ENCODE data around the gene NLRC5.

NLRC5 gene

DNA sequence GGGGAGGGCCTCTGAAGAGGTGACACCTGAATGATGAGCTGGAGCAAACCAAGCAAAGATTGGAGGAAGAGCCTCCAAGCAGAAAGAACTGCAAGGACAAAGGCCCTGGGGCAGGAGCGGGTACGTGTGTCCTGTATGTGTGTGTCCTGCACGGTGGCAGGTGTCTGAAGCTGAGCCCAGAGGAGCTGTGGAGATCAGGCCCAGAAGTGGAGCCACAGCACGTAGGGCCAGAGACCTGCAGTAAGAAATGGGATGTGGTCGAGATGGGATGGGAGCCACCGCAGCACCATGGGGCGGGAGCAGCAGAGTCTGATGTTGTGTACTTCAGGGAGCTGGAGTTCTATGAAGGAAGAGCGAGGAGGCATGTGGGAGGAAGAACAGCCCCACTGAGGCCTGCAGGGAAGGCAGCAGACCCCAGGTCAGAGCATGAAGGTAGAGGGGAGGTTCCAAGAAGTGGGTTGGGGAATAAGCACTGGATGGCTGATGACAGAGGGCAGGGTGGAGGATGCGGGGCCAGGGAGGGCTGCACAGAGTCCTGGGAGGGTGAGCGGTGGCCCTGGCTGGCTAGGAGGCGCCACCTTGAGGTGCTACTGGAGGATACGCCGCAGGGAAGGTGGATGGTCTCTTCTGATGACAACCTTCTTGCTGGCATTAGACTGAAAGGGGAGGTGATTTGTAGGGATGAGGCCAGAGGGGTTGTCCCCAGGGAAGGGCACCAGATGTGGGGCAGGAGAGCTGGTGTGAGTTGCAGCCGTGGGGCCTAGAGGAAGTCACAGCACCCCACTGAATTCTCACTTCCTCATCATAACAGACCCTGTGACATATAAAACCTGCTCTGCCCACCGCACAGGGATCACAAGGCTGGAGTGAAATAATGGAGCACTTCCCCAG lies 38.2 kb upstream of the NLRC5 start:
- no peaks in the 10 kb centered on the region for H3K4me1 ChIP-seq (ENCODE audit: control insufficient read depth, insufficient read depth, low read length)
- TF ChIP-seq ZNF341 (tag by site-specific recombination; IDR thresholded peaks at IDR 0.05; ENCODE audit: low read depth) (peak; percentile 47; the same call in 1 of the 2 replicates), ZNF423 (tag by site-specific recombination; IDR thresholded peaks at IDR 0.05) (0 out of 2 replicates have a peak, but pooled peaks have one; percentile 18), ZNF654 (tag by site-specific recombination; IDR thresholded peaks at IDR 0.05; ENCODE audit: low read depth) (peak; percentile 83), SETDB1 (IDR thresholded peaks at IDR 0.05; ENCODE audit: insufficient read length, low read length) (no peak), ZBTB7A (tag by site-specific recombination; IDR thresholded peaks at IDR 0.05; ENCODE audit: low read depth) (no peak), ZBTB20 (tag by site-specific recombination; IDR thresholded peaks at IDR 0.05) (peak; percentile 45), ZNF621 (tag by site-specific recombination; IDR thresholded peaks at IDR 0.05) (no peak), ZNF10 (tag by site-specific recombination; IDR thresholded peaks at IDR 0.05) (peak; percentile 28; the same call in 1 of the 2 replicates), ZIC2 (tag by site-specific recombination; IDR thresholded peaks at IDR 0.05) (0 out of 2 replicates have a peak, but pooled peaks have one; percentile 12), ZBTB17 (tag by site-specific recombination; IDR thresholded peaks at IDR 0.05) (peak; percentile 61; the same call in 1 of the 2 replicates), ZNF132 (tag by site-specific recombination; IDR thresholded peaks at IDR 0.05; ENCODE audit: borderline replicate concordance) (no peak), GLIS1 (tag by site-specific recombination; IDR thresholded peaks at IDR 0.05) (peak; percentile 26; the same call in 1 of the 2 replicates), ZNF24 (tag by site-specific recombination; IDR thresholded peaks at IDR 0.05) (0 out of 2 replicates have a peak, but pooled peaks have one; percentile 27), SP7 (tag by site-specific recombination; IDR thresholded peaks at IDR 0.05) (peak; percentile 51; the same call in 1 of the 2 replicates), ZNF623 (tag by site-specific recombination; IDR thresholded peaks at IDR 0.05) (peak; percentile 78), ZNF560 (tag by site-specific recombination; IDR thresholded peaks at IDR 0.05; ENCODE audit: borderline replicate concordance) (no peak), GLIS2 (tag by site-specific recombination; IDR thresholded peaks at IDR 0.05) (peak; percentile 63), ZNF2 (tag by site-specific recombination; IDR thresholded peaks at IDR 0.05) (0 out of 2 replicates have a peak, but pooled peaks have one; percentile 54), KLF16 (tag by site-specific recombination; IDR thresholded peaks at IDR 0.05) (0 out of 2 replicates have a peak, but pooled peaks have one; percentile 20), KLF1 (tag by site-specific recombination; IDR thresholded peaks at IDR 0.05) (peak; percentile 43), ZEB2 (tag by site-specific recombination; IDR thresholded peaks at IDR 0.05) (no peak)
- TF ChIP-seq, protein P1, sequence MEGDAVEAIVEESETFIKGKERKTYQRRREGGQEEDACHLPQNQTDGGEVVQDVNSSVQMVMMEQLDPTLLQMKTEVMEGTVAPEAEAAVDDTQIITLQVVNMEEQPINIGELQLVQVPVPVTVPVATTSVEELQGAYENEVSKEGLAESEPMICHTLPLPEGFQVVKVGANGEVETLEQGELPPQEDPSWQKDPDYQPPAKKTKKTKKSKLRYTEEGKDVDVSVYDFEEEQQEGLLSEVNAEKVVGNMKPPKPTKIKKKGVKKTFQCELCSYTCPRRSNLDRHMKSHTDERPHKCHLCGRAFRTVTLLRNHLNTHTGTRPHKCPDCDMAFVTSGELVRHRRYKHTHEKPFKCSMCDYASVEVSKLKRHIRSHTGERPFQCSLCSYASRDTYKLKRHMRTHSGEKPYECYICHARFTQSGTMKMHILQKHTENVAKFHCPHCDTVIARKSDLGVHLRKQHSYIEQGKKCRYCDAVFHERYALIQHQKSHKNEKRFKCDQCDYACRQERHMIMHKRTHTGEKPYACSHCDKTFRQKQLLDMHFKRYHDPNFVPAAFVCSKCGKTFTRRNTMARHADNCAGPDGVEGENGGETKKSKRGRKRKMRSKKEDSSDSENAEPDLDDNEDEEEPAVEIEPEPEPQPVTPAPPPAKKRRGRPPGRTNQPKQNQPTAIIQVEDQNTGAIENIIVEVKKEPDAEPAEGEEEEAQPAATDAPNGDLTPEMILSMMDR (tag by site-specific recombination; IDR thresholded peaks at IDR 0.05): peak; percentile 94
- TF ChIP-seq, protein P2, sequence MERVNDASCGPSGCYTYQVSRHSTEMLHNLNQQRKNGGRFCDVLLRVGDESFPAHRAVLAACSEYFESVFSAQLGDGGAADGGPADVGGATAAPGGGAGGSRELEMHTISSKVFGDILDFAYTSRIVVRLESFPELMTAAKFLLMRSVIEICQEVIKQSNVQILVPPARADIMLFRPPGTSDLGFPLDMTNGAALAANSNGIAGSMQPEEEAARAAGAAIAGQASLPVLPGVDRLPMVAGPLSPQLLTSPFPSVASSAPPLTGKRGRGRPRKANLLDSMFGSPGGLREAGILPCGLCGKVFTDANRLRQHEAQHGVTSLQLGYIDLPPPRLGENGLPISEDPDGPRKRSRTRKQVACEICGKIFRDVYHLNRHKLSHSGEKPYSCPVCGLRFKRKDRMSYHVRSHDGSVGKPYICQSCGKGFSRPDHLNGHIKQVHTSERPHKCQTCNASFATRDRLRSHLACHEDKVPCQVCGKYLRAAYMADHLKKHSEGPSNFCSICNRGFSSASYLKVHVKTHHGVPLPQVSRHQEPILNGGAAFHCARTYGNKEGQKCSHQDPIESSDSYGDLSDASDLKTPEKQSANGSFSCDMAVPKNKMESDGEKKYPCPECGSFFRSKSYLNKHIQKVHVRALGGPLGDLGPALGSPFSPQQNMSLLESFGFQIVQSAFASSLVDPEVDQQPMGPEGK (tag by site-specific recombination; IDR thresholded peaks at IDR 0.05): peak; percentile 74
- TF ChIP-seq, protein P3, sequence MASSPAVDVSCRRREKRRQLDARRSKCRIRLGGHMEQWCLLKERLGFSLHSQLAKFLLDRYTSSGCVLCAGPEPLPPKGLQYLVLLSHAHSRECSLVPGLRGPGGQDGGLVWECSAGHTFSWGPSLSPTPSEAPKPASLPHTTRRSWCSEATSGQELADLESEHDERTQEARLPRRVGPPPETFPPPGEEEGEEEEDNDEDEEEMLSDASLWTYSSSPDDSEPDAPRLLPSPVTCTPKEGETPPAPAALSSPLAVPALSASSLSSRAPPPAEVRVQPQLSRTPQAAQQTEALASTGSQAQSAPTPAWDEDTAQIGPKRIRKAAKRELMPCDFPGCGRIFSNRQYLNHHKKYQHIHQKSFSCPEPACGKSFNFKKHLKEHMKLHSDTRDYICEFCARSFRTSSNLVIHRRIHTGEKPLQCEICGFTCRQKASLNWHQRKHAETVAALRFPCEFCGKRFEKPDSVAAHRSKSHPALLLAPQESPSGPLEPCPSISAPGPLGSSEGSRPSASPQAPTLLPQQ (tag by site-specific recombination; IDR thresholded peaks at IDR 0.05): peak; percentile 45; the same call in 1 of the 2 replicates
- TF ChIP-seq, protein P4, sequence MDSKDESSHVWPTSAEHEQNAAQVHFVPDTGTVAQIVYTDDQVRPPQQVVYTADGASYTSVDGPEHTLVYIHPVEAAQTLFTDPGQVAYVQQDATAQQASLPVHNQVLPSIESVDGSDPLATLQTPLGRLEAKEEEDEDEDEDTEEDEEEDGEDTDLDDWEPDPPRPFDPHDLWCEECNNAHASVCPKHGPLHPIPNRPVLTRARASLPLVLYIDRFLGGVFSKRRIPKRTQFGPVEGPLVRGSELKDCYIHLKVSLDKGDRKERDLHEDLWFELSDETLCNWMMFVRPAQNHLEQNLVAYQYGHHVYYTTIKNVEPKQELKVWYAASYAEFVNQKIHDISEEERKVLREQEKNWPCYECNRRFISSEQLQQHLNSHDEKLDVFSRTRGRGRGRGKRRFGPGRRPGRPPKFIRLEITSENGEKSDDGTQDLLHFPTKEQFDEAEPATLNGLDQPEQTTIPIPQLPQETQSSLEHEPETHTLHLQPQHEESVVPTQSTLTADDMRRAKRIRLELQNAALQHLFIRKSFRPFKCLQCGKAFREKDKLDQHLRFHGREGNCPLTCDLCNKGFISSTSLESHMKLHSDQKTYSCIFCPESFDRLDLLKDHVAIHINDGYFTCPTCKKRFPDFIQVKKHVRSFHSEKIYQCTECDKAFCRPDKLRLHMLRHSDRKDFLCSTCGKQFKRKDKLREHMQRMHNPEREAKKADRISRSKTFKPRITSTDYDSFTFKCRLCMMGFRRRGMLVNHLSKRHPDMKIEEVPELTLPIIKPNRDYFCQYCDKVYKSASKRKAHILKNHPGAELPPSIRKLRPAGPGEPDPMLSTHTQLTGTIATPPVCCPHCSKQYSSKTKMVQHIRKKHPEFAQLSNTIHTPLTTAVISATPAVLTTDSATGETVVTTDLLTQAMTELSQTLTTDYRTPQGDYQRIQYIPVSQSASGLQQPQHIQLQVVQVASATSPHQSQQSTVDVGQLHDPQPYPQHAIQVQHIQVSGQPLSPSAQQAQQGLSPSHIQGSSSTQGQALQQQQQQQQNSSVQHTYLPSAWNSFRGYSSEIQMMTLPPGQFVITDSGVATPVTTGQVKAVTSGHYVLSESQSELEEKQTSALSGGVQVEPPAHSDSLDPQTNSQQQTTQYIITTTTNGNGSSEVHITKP (tag by site-specific recombination; IDR thresholded peaks at IDR 0.05): peak; percentile 68
- TF ChIP-seq, protein P5, sequence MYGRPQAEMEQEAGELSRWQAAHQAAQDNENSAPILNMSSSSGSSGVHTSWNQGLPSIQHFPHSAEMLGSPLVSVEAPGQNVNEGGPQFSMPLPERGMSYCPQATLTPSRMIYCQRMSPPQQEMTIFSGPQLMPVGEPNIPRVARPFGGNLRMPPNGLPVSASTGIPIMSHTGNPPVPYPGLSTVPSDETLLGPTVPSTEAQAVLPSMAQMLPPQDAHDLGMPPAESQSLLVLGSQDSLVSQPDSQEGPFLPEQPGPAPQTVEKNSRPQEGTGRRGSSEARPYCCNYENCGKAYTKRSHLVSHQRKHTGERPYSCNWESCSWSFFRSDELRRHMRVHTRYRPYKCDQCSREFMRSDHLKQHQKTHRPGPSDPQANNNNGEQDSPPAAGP (tag by site-specific recombination; IDR thresholded peaks at IDR 0.05): no peak

More for the DNA sequence above, 38.2 kb upstream of the NLRC5 start:
- ChIA-PET CTCF (interaction anchor here (0.6 to 1.9 kb wide), 16 partner anchors 8 to 345 kb away, joined by 3 to 10 read pairs (median 5); no protein-coding TSS in a partner anchor), POLR2A (interaction anchor here (0.9 to 1.1 kb wide), 2 partner anchors 18 to 19 kb away, joined by 3 to 4 read pairs; partner anchors contain the start of gene HERPUD1)
- Histone ChIP-seq H3K9me3 (ENCODE audit: control insufficient read depth, insufficient read depth, low read depth, low read length) (no peaks in the 10 kb centered on the region), H3K27ac (ENCODE audit: extremely low read depth, low read depth, low read length) (no peak overlapping the region), H3K4me3 (ENCODE audit: low read depth, low read length) (no peak overlapping the region), H3K36me3 (ENCODE audit: control insufficient read depth in 2 of 2, insufficient read depth in 1 of 2, low read length in 2 of 2) (peaks cover 0 to 1% of the 10 kb centered on the region in 2 experiments; a peak in 1 of 3 replicates)
